GM21576 (cell line): ENCODE data around the gene LYPLA2.
A peak's percentile ranks its signal among the peaks of the same experiment; 100 is the strongest.
"Not testable (repeated sequence)": the region's sequence is repeated elsewhere in the genome, so short reads cannot be mapped to it uniquely, and the experiment has no call there.

Experiments used
- ATAC-seq: cut with Tn5 transposase; IDR thresholded peaks from one replicate; pipeline ENCODE4 v1.9.1; 2021; ENCODE audit warnings: mild to moderate bottlenecking, moderate library complexity; ENCODE audit not compliant: unreplicated experiment

The LYPLA2 gene

DNA sequence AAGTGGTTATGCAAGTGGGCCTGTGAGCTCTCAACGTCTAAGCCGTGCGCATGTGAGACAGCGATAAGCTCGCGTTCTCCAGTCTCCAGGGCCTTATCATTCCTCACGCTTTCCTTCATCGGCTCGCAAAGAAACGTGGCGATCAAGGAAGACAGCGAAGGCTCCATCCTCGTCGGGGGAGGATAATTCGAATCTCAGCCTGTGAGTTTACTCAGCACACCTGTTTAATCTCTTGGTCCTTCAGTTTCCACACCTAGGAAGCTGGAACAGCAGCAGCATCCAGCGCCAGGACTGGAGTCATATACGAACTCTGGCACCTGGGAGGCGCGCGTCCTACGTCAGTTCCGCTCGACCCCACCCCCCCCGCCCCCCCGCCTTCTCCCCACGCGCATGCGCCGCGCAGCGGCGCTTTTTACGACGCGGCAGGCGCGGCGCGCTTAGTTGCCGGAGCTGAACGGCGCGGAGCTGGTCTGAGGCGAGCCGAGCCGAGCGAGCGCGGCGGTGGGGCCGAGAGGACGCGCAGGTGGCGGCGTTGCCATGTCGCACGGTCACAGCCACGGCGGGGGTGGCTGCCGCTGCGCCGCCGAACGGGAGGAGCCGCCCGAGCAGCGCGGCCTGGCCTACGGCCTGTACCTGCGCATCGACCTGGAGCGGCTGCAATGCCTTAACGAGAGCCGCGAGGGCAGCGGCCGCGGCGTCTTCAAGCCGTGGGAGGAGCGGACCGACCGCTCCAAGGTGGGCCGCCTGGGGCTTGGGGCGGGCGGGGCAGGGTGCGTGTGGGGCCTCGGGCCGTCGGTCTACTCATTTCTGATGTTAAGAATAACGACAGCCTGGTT lies 12.7 kb upstream of the LYPLA2 start, which contains the start of gene PITHD1:
PITHD1 (plus strand) TSS at position 440 of the 836 bp plus-strand sequence; CDS start at position 538, 98 bp downstream.
- peak; percentile 62 for ATAC-seq

DNA sequence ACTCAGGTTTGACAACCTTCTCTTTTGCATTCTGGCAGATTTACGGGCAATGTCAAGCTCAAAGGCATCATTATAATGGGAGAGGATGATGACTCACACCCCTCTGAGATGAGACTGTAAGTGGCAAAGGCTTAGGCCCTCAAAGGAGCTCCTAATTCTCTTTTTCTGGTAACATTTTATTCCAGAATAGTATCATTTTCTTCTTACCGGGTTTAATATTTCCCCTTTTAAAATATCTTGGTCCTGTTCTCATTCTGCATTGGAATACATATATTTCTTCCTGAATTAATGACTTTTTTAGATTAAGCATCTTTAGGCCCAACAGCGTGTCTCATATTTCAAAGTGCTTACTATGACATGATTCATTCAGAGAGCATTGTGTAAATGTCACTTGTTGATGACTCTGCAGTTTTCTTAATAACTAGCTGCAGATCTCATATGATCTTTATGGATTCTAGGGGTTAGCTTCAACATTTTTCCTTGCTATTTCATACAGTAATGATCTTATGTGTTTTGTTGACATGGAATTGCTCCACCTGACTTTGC lies 11.0 kb upstream of the LYPLA2 start:
- no peak for ATAC-seq

DNA sequence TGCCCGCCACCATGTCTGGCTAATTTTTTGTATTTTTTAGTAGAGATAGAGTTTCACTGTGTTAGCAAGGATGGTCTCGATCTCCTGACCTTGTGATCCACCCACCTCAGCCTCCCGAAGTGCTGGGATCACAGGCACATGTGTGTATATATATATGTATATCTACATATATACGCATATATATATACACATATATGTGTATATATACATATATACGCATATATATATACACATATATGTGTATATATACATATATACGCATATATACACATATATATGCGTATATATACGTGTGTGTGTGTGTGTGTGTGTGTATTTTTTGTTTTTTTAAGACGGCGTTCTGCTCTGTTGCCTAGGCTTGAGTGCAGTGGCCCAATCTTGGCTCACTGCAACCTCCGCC lies 7.8 kb upstream of the LYPLA2 start:
- not testable (repeated sequence) for ATAC-seq

DNA sequence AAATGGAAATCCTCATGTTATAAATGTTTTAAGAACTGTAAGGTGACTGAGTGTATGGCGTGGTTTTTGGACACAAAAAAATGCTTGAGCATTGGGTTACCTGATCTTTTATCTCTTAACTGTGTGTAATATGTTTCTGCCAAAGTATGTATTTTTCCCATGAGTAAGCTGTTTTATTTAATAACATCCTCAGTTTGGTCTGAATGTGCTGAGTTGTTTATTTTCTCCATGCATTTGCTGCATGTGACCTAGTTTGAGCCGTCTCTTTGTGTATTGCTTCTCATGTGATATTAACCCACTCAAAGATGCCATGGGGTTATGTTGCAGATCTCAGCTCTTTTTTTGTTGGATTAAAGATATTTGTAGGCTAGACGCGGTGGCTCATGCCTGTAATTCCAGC lies 6.1 kb upstream of the LYPLA2 start:
- no peak for ATAC-seq

DNA sequence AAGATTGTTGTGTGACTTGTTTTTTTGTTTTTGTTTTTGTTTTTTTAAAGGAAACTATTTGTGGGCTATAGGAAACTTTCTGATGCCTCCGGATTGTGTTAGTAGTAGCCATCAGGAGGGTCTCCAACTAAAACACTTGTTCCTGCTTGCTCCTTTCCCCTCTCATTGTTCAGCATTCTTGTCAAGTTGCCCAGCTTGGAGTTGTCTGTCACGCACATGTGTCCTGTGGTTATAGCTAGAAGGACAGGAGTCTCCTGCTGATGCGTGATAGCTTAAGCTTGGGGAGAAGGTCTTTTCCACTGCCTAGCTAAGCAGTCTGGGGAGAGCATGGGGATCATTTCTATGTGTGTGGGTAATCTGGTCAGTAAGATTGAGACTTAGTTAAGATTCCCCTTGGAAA lies 3.2 kb upstream of the LYPLA2 start:
- ATAC-seq = no peak

DNA sequence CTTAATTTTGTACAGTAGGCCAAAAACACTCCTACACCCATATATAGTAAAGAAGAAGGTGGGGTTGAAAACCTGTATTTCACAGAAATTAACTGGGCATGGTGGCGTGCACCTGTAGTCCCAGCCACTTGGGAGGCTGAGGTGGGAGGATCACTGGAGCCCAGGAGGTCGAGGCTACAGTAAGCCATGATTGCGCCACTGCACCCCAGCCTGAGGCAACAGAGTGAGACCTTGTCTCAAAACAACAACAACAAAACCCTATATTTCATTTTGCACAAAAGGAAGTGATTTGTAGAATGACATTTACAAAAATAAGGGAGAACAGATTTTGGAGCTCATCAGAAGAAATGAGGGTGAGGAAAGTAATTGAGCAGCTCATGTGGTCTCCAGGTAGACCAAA lies 2.2 kb upstream of the LYPLA2 start:
- no peak for ATAC-seq

DNA sequence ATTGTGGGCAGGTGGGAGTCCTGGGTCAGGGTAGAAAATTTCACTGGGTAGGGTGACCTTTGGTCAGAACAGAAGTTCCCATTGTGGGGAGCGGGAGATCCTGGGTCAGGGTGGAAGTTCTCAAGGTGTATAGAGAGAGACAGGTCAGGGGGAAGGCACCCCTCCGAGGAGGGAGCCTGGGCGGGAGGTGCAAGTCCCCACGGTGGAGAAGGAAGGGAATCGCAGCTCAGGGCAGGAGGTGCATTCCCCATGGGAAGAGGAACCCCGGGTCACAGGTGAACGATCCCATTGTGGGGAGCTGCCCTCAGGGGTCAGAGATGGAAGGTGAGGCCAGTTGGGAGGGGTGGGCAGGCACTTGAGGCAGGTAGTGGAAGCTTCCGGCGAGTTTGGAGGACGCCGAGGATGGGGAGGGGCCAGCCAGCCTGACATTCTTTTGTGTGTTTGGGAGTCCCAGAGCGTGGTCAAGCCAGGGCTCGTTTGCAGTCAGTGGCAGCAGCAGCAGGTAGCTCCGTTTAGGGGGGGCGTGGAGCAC lies 637 bp downstream of the LYPLA2 start:
- ATAC-seq = no peak

DNA sequence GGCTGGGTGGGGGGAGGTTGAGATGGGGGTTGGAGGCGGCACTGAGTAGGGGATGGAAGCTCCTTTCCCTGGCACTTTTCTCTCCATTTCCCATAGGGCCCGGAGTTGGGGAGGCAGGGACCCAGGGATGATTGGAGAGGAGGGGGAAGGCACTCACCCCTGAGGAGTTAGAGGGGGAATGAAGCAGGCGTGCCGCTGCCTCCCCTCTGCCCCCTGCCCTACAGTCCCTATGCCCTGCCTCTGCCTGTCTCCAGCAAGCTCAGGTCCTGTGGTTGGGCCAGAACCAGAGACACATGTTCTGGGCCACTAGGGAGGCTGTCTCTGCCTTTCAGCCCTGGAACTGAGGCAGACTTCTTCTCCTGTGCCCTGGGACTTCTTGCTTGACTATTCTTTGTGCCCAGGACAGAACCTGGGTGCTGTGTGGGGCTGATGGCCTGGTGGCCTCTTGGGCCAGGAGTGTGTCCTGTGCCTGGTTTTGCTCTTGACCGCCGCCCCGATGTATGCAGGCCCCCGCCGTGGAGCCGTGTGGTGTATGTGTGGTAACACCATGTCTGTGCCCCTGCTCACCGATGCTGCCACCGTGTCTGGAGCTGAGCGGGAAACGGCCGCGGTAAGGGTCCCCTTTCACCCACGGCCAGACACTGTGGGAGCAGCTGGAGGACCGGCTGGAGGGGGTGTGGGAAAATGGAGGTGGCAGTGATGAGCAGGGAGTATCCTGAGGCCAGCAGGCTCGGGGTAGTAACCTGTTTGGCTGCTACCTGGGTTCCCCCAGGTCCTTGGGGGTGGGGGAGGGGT lies 1.4 kb downstream of the LYPLA2 start:
- ATAC-seq = no peak

DNA sequence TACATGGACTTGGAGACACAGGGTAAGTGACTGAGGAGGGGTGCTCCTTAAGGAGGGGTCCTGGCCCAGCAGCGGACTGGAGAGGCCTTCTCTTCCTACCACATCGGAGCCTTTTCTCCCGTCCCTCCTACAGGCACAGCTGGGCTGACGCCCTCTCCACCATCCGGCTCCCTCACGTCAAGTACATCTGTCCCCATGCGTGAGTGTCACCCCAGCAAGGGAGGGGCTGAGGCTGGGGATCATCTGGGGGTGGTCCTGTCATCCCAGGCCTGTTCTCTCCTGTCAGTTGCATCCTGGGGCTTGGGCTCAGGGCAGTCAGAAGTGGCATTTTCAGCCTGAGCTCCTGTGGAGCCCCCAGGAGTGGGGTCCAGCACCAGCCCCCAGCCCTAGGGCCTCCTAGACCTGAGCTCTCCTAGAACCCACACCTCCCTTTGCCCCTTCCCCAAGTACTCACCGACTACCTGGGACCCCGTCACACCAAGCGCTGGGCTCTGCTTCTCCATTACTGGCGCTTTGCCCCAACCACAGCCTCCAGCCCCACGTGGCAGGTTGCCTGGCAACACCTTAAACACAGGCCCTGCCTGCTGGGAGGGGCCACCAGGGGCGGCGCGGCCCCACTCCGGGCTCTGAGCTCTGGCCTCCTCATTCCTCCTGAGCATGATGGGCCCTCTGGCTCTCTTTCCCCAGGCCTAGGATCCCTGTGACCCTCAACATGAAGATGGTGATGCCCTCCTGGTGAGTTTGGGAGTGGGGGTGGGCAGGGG lies 2.3 kb downstream of the LYPLA2 start:
- ATAC-seq = no peak

DNA sequence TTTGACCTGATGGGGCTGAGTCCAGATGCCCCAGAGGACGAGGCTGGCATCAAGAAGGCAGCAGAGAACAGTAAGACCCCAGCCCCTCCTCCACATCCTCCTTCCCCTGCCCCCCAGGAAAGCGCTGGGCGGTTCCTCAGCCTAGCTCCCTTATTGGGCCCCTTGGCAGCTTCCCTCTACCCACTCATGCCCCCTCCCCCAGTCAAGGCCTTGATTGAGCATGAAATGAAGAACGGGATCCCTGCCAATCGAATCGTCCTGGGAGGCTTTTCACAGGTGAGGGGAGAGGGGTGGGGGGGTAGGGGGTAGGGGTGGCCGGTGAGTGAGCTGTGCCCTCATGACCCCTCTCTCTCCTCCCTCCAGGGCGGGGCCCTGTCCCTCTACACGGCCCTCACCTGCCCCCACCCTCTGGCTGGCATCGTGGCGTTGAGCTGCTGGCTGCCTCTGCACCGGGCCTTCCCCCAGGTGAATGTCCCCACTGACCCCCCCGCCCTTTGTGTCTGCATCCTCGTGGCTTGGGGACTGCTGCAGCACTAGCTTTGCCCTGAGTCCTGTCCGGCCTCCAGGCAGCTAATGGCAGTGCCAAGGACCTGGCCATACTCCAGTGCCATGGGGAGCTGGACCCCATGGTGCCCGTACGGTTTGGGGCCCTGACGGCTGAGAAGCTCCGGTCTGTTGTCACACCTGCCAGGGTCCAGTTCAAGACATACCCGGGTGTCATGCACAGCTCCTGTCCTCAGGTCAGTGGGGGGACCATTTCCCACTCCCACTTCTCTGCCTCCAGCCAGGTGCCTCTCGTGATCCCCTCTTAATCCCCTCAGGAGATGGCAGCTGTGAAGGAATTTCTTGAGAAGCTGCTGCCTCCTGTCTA lies 3.2 kb downstream of the LYPLA2 start:
- no peak for ATAC-seq

DNA sequence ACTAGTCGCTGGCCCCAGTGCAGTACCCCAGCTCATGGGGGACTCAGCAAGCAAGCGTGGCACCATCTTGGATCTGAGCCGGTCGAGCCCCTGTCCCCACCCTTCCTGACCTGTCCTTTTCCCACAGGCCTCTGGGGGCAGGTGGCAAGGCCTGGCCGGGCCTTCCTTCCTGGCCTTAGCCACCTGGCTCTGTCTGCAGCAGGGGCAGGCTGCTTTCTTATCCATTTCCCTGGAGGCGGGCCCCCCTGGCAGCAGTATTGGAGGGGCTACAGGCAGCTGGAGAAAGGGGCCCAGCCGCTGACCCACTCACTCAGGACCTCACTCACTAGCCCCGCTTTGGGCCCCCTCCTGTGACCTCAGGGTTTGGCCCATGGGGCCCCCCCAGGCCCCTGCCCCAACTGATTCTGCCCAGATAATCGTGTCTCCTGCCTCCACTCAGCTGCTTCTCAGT lies 3.8 kb downstream of the LYPLA2 start:
- not testable (repeated sequence) for ATAC-seq

DNA sequence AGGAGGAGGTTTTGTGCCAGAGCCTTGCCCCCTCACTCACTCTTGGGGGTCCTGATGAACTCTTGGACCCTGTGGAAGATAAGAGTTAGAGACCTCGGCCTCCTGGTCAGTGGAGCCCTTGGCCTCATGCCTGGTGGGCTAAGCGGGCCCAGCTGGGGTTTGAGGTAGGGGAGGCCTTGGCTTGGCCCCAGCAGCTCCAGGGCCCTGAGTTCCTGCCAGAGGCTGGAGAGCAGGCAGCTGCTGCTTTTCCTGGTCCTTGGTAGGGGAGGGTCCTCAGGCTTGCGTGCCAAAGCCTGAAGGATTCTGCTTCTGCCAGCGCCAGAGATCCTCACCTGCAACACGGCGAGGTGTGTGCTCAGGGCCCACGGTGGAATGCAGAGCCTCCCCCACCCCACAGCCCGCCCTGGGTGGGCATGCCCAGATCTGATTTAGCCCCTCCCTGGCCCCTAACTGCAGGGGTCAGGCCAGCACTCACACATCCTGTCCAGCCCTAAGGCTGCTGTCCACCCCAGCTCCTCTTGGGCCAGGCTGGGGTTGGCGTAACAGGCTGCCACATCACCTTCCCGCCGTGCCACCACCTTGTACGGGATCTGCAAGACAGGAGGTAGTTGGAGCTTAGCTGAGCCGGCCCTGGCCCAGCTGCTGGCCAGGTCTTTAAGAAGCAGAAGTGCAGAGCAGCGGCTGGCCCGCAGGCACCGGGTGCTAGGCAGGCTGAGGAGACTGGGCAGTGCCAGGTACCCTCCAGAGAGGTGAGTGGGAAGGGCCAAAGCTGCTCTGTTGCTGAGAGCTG lies 4.9 kb downstream of the LYPLA2 start:
- no peak for ATAC-seq

DNA sequence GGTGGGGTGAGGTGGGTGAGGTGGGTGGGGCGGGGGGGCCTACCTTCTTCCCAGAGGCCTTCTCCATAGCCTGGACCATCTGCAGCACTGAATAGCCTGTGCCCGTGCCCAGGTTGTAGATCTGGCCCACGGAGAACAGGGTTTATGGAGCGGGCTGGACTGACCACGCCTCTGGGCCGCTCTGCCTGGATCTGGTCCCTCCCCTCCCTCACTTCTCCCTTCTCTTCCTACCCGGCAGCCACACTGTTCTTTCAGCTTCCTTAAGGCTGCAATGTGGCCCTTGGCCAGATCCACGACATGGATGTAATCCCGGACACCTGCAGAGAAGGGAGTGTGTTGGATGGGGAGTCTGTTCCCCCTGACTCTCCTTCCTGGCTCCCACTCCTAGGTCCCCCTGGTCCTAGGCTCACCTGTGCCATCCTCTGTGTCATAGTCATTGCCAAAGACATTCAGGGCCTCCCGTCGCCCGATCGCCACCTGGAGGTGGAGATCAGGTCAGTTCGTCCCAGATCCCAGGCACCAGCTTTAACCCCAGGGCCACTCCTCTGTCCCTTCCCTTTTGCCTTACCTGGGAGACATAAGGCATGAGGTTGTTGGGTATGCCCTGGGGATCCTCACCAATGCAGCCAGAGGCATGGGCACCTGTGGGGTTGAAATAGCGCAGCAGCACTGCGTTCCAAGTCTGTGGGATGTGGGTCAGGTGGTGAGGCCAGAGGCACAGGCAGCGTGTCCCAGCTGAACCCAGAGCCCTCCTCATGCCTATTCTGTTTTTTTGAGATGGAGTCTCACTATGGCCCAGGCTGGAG lies 5.7 kb downstream of the LYPLA2 start:
- ATAC-seq = no peak

DNA sequence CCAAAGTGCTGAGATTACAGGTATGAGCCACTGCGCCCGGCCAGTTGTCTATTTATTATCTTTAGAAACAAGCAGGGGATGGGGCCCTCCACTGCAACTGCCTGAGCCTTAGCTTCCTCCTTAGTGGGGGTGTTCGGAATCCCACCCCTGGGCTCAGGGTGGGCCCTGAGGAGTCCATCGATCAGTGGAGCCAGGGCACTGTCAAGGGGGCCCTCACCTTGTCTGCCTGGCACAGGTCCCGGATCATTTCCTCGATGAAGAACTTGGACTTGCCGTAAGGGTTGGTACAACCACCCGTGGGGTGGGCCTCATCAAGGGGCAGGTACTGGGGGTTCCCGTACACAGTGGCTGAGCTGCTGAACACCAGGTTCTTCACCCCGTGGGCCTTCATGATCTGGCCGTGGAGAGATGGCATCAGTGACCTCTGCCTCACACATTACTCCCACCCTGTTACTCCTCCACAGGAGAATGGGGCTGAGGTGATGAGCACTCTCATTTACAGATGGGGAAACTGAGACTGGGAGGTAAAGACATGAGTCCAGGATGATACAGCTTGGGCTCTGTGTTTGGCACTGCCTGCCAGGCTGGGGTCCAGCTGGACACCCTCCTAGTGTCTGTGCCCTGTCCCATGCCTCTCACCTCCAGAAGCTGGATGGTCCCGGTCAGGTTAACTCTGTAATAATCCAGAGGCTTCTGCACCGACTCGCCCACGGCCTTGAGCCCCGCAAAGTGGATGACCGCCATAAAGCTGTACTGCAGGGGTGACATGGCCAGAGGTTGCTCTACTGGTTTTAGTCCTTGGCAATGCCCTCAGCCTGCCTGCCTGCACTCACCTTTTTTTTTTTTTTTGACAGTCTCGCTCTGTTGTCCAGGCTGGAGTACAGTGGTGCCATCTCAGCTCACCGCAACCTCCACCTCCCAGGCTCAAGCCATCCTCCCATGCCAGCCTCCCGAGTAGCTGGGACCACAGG lies 6.8 kb downstream of the LYPLA2 start:
- ATAC-seq = no peak

DNA sequence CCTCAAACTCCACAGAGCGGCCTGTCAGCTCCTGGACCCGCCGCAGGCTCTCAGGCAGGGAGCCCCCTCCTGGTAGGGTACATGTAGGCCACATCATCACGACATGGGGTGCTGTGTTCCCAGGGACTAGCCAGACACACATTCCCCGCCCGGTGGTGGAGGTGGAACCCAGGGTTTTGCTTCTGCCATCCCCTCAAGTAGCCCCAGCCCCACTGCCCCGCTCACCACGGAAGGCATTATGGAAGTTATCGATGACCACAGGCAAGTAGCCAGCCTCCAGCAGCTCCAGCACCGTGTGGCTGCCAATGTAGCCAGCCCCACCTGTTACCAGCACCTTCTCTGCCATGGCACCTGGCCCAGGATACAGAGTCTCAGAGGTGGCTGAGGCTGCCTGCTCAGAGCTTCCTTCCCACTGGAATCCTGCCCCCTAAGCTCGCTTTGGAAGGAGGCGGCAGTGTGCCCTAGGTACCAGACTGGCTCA lies 7.8 kb downstream of the LYPLA2 start:
- no peak for ATAC-seq

DNA sequence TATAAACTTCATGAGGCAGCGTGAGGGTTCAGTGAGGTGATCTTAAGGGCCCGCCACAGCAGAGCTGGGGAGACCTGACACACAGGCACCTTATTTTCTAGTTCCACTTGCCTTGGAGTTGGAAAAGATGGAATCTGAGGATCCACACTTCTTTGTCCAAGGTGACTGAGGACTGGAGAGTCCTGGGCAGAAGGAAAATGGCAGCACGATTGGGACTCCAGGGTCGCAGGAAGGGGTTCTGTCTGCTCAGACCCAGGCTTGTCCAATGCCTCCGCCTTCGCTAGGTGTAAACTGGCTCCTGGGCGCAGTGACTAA lies 8.3 kb downstream of the LYPLA2 start:
- no peak for ATAC-seq
